HG03196 (cell line): ENCODE measurements around the gene SLC38A2.
A peak's percentile ranks its signal among the peaks of the same experiment; 100 is the strongest.

ENCODE experiments used
- ATAC-seq: cut with Tn5 transposase; IDR thresholded peaks from one replicate; pipeline ENCODE4 v1.9.1; 2021; ENCODE audit not compliant: unreplicated experiment

Gene SLC38A2

DNA sequence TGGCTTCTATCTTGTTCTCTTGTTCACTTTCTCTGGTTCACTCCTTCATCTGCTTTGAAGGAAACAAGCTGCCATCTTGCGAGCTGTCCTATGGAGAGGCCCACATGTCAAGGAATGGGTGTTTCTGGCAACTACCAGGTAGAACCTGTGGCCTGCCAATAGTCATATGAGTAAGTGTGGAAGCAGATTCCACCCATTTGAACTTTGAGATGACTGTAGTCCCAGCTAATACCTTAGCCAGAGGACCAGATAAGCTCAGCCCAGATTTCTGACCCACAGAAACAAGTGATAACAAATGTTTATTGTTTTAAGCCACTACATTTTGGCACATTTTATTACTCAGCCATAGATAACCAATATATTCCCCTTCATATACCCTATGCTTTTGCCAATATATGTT lies 4.0 kb upstream of the SLC38A2 start:
- no peak for ATAC-seq

DNA sequence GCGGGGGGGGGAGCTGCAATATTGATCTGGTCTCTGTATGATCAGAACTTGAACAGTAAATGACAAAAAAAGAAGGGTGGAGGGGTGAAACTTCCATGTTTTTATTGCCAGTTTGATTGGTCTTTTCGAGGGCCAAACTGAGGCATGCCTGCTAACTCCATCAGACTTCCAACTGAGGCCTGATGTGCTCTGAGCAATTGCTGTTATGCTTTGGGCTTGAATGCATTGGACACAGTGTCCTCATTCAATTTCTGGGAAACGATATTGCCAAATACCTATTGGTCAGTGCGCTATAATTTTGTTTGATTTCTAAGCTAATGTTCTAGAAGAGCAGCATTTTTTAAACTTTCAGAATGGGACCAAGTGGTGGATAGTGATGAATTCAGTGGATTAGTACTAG lies 2.1 kb upstream of the SLC38A2 start:
- ATAC-seq: no peak

DNA sequence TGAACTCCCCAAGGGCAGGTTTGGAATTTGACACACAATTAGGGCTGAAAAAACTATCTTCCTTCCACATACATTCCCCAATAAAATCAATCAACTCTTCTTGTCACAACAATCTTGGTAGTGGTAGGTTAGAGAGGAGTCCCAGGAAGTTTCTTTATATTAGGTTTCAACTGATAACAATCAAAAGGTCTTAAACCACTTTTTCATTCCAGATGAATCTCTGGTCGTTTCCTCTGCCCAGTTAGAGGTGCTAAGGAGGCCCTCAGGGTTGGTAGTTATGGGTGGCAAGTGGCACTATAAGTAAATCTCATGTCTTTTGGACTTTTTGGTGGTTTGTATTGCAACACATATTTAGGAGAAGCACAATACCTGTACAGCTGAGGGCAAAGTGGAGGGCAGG lies 1.7 kb upstream of the SLC38A2 start:
- ATAC-seq: no peak

DNA sequence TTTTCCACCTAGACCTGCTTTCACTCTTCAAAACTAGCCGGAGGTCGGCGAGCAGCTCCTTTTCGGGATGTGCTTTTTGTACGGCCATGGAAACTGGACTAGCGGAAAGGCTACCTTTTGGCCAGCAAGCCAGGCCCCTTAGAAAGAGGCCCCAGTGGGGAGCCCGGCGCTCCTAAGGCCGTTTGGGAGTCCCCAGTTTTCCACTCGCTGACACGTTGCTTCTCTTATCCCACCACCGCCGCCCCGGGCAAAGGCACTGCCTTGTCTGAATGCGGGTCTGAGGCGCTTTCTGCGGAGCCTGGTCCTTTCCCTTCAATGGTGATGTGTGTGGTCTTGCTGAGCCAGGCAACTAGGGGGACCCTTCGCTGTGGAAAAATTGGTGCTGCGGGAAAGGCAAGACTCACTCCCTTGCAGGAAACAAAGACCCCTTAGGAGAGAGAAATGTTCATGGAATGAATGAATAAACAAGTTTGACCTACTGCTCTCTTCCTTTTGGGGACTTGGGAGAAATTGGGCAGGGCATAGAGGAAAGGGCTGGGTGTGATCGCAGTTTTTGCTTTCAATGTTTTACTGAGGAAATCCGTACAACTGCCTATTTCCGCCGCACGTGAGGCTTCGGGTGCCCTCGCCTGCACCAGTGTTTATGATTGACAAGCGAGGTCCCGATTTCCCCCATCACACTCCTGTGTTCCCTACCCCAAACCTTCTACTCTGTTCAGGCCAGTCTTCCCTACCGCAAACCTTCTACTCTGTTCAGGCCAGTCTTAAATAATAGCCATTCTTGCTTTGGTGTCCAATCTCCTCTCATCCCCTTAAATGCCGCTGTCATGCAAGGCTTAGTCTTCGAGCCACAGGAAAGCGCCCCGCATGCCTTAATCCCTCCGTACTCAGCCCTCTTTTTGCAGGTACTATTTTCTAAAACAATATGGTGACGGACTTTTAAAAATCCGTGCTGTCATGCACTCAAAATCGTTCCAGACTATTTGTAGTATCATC lies 1.0 kb upstream of the SLC38A2 start:
- no peak for ATAC-seq

DNA sequence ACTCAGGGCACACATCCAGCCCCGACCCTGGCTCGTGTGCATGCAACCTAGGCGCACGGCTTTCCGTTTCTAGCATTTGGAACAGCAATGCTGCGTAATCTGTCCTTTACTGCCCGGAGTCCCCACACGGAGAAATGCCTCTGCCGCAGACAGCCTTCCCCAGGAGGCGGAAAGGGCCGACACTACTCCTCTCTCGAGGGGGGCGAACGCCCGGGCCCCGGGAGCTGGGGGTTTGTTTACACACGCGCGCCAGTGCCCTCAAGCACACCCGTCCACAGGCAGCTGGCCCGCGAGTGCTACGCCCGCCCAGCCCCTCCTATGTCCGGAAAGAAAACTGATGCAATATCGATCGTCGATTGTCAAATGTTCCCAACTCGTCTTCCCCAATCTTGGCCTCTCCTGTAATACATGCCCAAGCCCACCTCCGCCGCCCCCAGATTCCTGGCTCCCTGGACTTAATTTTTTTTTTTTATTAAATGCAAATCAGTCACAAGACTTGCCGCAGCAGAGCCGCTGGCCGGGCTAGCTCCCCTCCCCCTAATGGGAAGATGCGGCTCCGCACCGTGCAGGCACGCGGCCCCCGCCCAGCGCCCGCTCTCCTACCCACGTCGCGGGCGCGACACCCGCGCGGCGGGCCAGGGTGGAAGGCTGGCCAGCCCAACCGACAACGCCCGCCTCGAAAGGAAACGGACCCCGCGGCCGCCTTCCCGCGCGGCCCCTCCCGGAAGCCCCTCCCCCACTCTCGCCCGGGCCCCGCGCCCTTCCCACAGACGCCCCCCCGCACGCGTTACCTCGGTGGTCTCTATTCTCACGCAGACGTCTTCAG lies 642 bp downstream of the SLC38A2 start:
- ATAC-seq: peak; percentile 11

DNA sequence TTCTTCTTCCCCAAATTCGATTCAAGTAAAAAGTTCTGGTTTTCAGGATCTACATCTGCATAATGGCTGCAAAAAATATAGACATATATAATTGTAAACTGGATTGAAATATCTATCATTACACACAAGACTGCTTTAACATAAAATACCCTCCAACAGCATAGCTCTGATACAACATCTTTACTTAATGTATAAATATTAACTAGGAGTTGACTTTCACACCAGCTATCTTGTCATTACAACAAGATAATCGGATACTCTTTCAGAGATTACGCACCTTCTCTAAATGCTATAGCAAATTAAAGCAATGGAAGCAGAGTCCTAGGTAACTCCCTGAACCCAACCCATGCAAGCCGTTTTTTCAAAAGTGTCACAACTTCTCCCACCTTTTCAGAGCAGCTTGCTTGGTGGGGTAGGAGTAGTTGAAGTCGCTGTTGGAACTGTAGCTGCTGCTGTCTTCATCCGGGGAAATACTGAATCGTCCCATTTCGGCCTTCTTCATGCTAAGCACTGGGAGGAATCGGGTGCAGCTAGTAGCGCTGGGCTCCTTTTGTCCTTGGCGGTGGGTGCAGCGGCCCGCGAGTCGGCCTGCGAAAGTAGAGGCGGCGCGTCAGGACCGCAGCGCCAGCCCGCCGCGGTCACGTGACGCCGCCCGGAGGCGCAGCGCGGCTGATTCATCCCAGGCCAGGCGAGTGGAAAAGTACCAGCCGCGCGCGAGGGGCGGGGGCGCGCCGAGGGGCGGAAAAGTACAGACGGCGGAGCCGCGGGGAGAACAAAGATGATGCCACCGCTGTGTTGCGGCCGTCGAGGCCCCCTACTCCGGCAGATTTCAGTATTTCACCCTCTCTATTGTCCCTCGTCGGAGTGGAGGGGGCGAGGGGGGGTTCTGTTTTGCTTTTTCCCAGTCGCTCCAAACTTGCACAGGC lies 1.5 kb downstream of the SLC38A2 start:
- peak; percentile 55 for ATAC-seq

DNA sequence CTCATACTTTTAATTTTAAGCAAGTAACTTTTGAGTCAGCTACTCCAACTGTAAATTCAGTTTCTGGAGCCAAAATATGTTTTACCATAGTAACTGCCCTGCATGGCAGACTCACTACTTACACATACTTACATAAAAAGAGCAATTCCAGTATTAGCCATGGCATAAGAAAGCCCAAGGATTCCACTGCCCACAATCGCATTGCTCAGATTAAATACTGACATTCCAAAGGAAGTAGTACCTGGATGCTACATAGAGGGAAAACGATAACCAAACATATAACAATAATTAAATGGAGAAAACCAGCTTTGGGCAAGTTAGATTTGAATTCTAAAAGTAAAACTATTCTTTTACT lies 2.2 kb downstream of the SLC38A2 start:
- ATAC-seq: no peak

DNA sequence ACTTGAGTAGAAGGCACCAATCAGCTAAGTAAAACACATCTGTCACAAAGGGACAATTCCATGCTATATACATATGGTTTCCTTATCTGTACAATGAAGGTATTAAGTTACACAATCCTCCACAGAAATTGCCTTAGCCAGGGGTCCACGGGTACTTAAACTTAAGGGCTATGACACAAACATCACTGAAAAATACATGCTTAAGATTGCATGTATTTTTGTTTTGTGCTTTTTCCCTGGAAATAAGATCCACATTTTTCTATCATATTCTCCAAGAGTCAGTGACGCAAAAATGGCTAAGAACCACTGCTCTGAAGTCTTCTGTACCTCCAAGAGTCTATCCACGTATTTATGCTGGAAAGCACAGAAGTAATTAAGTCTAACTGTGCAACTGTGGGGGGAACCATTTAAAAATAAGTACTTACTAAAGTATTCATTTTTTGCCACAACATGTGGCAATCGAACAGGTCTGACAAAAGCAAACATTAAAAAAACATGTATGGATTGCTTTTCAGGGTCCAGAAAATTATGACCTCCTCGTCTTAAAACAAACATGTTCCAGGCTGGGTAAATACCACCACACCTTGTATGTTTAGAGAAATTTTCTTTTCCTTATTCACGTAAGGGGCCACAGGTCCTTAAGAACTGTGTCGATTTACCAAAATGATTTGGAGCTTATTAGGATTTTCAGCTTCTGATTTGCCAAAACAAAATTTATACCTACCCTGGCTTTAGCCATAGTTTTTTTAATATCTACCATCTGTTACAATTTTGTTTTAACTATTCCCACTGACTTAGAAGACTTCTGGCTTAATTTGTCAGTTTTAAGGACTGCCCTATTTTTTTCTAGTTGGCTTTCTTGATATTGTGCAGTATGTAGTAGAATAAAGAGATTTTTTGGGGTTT lies 2.8 kb downstream of the SLC38A2 start:
- ATAC-seq: no peak

DNA sequence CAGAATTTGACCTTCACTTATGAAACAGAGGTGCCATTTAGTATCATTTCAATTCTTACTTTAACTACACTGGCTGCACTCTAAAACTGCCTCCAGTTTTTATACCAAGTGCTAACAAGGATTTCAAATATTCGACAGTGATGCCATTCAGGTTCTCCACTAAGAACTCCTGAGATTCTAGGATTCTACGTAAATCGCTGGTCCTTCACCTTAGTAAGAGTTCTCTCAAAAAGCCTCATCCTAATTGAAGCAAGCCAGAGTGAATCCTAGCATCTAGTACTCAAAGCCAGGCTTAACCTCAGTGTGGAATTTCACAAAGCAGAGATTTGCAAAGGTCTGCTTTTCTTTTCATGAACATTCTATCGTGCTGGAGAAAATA lies 3.5 kb downstream of the SLC38A2 start:
- ATAC-seq: no peak

DNA sequence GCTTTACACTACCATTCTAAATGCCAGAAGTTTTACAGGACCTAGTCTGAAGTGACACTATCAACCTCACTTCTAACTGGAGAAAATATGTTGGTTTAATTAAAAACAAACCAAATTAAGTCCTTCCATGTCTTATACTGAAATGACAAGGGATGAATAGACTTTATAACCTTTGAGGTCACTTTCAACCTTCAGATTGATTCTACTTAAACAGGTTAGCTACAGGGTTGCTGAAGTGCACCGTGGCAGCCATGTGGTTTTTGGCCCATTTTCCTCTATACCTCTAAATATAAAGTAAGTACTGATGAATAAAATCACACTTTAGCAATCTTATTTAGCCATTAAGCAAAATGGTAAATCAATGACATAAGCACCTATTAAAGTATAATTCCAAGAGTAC lies 3.9 kb downstream of the SLC38A2 start:
- ATAC-seq: no peak

DNA sequence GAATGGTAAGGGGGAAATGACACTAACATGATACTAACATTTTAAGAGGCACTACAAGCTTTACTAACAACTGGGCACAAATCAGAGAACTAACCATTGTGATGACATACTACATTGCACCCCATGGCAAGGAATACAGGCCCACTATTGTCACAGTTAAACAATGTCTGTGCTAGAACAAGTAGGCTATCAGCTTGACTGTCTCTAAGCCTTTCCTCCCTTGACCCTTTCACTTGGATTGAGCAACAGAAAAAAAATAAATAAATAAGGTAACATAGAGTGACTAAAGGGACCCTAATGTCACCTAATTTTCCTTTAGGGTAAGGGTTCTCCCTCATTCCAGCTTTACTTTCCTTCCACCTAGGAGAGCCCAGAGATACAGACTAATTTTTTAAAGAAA lies 4.4 kb downstream of the SLC38A2 start:
- ATAC-seq: no peak

DNA sequence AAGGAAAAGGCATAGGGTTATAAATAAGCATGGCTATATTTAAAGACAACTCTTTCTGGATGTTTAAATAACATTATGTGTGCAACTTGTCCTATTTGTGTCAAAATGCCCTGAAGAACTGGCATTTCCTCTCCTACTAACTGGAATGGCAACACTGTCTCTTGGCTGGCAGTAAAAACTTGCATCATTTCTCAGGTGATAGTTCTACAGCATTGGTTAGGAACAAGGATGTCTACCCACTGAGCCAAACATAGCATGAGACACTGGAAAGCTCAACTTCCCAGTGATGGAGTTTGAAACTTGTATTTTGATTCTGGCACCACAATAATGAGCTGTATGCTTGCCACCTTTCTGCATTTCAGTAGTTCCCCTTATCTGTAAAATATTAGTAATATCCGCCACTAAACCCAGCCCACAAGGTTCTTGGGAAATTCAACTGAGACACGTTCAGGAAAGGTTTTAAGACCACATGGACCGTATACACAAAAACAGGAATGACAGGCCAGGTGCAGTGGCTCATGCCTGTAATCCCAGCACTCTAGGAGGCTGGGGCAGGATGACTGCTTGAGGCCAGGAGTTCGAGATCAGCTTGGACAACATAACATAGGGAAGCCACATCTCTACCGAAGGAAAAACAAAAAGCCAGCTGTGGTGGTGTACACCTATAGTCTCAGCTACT lies 5.1 kb downstream of the SLC38A2 start:
- no peak for ATAC-seq

DNA sequence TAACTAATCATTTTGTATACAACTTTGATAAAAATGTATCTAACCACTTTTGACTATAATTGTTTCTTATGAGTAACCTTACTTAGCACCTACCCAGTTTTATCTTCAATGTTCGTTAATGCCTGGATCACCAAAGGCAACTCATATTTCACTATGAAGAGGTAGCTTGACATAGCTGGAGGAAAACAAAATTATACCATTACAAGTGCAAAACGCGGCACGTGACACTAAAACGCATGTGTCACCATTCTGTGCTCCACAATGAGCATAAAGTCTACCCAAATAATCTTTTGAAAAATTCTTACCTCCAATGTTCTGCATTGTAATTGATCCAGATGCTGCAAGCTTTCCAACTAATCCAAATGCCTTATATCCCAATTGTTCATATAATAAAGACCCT lies 5.8 kb downstream of the SLC38A2 start:
- ATAC-seq: no peak

DNA sequence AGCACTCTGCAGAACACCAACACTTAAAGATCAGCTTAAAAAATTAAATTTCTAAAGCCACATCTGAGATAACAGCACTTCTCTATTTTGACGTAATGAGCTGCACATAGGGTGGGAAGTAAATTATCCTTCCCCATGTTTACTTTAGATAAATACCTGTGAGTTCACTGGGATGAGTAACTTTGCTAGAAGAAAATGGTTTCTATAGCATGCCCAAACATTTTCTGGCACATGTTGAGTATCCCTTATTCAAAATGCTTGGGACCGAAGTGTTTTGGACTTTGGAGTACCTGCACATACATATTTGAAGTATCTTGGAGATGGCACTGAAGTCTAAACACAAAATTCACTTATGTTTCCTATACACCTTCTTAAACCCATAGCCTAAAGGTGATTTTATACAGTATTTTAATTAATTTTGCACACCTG lies 6.6 kb downstream of the SLC38A2 start:
- ATAC-seq: no peak

DNA sequence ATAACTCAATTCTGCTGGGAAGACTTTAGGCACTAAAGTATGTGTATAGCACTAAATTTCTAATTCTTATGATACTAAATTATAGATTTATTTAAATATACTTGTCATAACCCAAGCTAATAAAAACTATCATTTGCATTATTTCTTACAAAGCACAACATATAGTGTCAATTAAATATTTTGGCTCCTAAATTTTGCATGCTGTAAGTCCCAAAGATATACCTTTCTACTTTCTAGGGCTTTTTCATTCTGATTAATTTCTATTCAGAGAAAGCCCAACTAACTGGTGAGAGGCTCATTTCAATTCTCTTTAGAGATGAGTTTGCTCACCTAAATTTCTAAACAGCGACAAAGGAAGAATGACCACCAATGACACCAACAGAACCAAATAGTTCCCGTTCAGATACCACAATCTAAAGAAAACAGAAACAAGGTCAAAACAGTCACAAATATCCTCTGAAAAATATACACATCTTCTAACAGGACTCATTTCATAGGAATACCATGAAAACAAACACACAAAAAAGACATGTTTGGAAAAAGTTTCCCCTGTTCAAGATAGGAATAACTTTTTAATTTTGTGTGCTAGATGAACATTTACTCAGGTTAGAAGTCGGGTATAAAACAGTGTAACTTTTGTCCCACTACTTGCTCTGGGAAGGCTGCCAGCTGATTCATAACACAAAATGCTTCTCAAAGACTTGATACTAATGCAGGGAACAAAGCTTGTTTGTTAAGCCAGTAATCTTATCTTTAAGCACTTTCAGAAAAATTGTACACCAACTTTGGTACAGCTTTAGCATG lies 7.6 kb downstream of the SLC38A2 start:
- no peak for ATAC-seq

DNA sequence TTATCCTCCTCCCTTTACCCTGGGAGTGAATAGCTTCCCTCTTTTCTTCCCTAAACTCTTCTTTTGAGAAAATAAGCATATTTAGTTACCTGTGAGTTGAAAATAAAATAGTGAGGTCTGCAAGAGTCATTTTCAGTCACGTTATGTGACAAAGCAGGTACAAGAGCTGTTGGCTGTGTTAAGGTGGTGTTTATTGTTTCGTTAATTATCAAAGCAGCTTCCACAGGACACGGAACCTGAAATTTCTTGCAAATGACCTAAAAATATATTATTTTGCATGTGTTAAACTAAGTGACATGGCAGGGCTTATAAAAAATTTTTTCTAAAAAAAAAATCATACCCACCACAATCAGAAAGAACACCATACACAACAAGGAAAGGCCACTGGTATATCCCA lies 8.3 kb downstream of the SLC38A2 start:
- no peak for ATAC-seq

DNA sequence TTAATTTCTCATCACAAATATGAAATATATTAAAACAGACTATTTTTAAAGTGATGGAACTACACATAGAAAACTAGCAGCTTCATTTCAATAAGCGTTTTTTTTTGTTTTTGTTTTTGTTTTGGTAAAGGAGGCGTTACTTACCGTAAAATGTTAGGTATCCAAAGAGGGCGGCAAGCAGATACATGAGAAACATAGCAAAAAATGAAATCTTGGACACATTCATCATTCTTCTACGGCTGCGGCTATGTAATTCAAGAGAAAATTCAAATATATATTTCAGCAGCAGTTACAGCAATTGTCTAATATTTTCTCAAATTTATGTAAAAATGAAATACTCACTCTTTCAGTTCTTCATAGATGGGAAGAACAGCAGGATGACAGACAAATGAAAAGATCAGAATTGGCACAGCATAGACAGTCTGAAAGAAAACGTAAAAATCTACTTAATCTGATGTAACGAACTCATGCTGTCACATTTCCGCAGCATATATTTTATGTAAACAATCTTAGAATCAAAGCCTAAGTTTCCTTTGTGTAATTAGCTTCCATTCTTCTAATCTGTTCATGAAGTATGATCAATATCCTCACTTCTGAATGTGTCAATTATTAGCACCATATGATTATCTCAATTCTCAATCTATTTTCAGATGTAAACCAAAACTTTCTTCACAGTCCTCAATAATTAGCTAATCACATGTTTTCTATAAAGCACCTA lies 8.8 kb downstream of the SLC38A2 start:
- ATAC-seq: no peak
